Breast epithelium (tissue), 3 donors: Measurements from ENCODE around the gene COTL1.

Experiments used
- CTCF ChIP-seq, 3 donors: fragments of 450-650 bp; IDR thresholded peaks; one replicate each; pipeline ENCODE4 v1.5.1; 2016 to 2017; ENCODE audit warnings: antibody characterized with exemption in 3 of 3, mild to moderate bottlenecking in 3 of 3, moderate library complexity in 3 of 3
- POLR2AphosphoS5 ChIP-seq, 3 donors: sonication (generic); formaldehyde crosslinking; IDR thresholded peaks; one replicate each; pipeline ENCODE4 v1.6.1; 2017; ENCODE audit warnings: antibody characterized with exemption in 3 of 3

- no peak for TF ChIP-seq CTCF (IDR thresholded peaks at IDR 0.05)
- no peak for TF ChIP-seq POLR2AphosphoS5 (IDR thresholded peaks at IDR 0.05)
Observed at GRCh38 chr16:84665843-84666242, 48.0 kb upstream of the COTL1 start.
